HG03575 (cell line): ENCODE results near the gene MYO9B.

Experiments used
- ATAC-seq: cut with Tn5 transposase; IDR thresholded peaks from one replicate; pipeline ENCODE4 v1.9.1; 2021; ENCODE audit not compliant: unreplicated experiment, insufficient number of reproducible peaks, low FRiP score; ENCODE audit errors: extremely low read depth

The MYO9B gene

GRCh38 chr19:17195106-17195505, 119.5 kb downstream of the MYO9B start:
- ATAC-seq: no peak

- ATAC-seq: no peak
Observed at GRCh38 chr19:17196610-17197009, 121.0 kb downstream of the MYO9B start.

GRCh38 chr19:17197666-17198065, 122.1 kb downstream of the MYO9B start:
- no peak for ATAC-seq

GRCh38 chr19:17200408-17201079, 125.0 kb downstream of the MYO9B start:
- no peak for ATAC-seq

- no peak for ATAC-seq
Observed at GRCh38 chr19:17202249-17202648, 126.7 kb downstream of the MYO9B start.

- no peak for ATAC-seq
Observed at GRCh38 chr19:17202713-17203112, 127.1 kb downstream of the MYO9B start.

GRCh38 chr19:17205237-17206140, 129.9 kb downstream of the MYO9B start:
- no peak for ATAC-seq

GRCh38 chr19:17206736-17207581, 131.4 kb downstream of the MYO9B start:
- no peak for ATAC-seq

GRCh38 chr19:17209126-17210036, 133.8 kb downstream of the MYO9B start:
- no peak for ATAC-seq

- ATAC-seq: no peak
Observed at GRCh38 chr19:17210296-17210695, 134.7 kb downstream of the MYO9B start.

- no peak for ATAC-seq
Observed at GRCh38 chr19:17211547-17212446, 136.2 kb downstream of the MYO9B start.

GRCh38 chr19:17213334-17213733, 137.8 kb downstream of the MYO9B start:
- no peak for ATAC-seq

- no peak for ATAC-seq
Observed at GRCh38 chr19:17214508-17215126, 139.0 kb downstream of the MYO9B start.

- no peak for ATAC-seq
Observed at GRCh38 chr19:17215127-17215971, 139.8 kb downstream of the MYO9B start, which contains the start of gene USE1. USE1 (plus strand) TSS chr19:17215357; CDS start chr19:17215406, 49 bp downstream.

- no peak for ATAC-seq
Observed at GRCh38 chr19:17216058-17216670, 140.6 kb downstream of the MYO9B start.

GRCh38 chr19:17219286-17219685, 143.7 kb downstream of the MYO9B start:
- ATAC-seq: no peak
